ENCODE data around the gene PLEKHG3. TPM values are rescaled to one million over a fixed set of nuclear protein-coding genes. Genes with fewer than 3 reads are reported as not detected.
A peak's percentile ranks its signal among the peaks of the same experiment; 100 is the strongest.

PLEKHG3 gene
- total and polyA plus RNA-seq, 2 of the 4 experiments (the other 2 are of a cell fraction), result 8.2 to 8.4 TPM

DNA sequence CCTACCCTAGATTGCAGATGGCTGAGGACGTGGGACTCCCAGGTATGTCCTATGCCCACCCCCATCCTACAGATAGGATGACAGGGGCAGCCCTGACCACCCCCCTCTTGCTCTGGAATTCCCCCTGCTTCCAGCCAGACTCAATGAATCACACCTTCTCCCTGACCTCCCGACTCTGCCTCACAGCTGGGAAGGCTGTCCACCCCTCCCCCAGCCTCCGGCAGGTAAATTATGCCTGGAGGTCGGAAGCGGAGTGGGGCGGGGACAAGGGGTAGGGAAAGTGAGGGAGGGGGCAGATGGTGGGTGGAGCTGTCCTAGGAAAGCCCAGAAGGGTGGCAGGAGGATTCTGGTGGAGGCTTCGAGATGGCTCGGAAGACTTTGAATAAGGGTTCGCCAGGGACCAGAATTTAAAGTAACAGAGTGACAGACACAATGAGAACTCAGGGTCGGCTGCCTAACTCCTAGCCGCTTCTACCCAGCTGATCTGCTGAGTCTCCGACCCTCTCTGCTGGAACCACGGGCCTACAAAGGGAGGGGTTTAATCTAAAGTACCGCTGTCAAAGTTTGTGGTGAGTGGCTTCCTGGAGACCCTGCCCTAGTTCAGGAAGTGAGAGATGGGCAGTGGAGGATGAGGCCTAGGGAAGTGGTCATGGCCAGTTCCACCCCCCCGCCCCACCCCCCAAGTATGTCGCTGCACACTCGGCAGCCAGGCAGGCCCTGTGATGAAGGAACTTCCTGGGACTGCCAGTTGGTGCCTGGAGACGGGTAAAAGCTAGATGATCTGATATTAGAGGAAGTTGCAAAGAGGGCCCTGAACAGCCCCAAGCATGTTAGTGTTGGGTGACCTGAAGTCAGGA lies 4.2 kb downstream of the PLEKHG3 start:
- CTCF ChIA-PET, result no interaction called here

More for the DNA sequence above, 4.2 kb downstream of the PLEKHG3 start:
- no peak overlapping the region for H2AK9ac ChIP-seq (replicated peaks; ENCODE audit: low read depth, low read length, poor library complexity)
- H2BK5ac ChIP-seq (ENCODE audit: low read depth, low read length, poor library complexity, severe bottlenecking), result no peak overlapping the region
- BruUV-seq (replicated peaks), result no TSS peak
- no peak overlapping the region for H2AFZ ChIP-seq (replicated peaks; ENCODE audit: low read length, poor library complexity)
- no peak overlapping the region for H3K4me2 ChIP-seq (ENCODE audit: low read depth, low read length)
- no peaks in the 10 kb centered on the region; the same call in 1 of the 2 replicates for H3K9me3 ChIP-seq (ENCODE audit: control insufficient read depth, insufficient read depth, low read length)
- TF ChIP-seq MAZ (IDR thresholded peaks at IDR 0.05; ENCODE audit: borderline replicate concordance, low read depth, low read length) (peak; percentile 10; the same call in 1 of the 2 replicates), SMC3 (IDR thresholded peaks at IDR 0.05; ENCODE audit: low read depth, low read length) (no peak), FOS (IDR thresholded peaks at IDR 0.05; ENCODE audit: low read depth, low read length) (0 out of 2 replicates have a peak, but pooled peaks have one; percentile 25), RCOR1 (IDR thresholded peaks at IDR 0.05; ENCODE audit: insufficient replicate concordance, low read length) (peak; percentile 41), CHD1 (IDR thresholded peaks at IDR 0.05; ENCODE audit: low read depth, low read length) (no peak), CEBPB (IDR thresholded peaks at IDR 0.05; ENCODE audit: low read depth, low read length) (no peak)
- peaks cover 11% of the 10 kb centered on the region for H3K9me1 ChIP-seq (ENCODE audit: insufficient read depth, low read length)
- no peak overlapping the region for H3K27ac ChIP-seq (ENCODE audit: insufficient read depth, low read length)
- H4K8ac ChIP-seq (ENCODE audit: low read depth in 2 of 2, low read length in 2 of 2), result no peak overlapping the region
- H4K5ac ChIP-seq (ENCODE audit: low read depth, low read length), result no peak overlapping the region
- H3K4ac ChIP-seq (ENCODE audit: low read depth, low read length), result no peak overlapping the region
- DNase-seq, result peak; percentile 44
- peaks cover 8 to 45% of the 10 kb centered on the region in 2 experiments; a peak in 3 of 4 replicates for H3K79me1 ChIP-seq (ENCODE audit: low read depth in 1 of 2, low read length in 2 of 2)
- H3K36me3 ChIP-seq (ENCODE audit: control insufficient read depth, insufficient read depth, low read length), result no peaks in the 10 kb centered on the region
- peaks cover 5% of the 10 kb centered on the region for H3K27me3 ChIP-seq (ENCODE audit: control insufficient read depth, insufficient read depth, low read length)
- H3K18ac ChIP-seq (ENCODE audit: low read depth, low read length), result no peak overlapping the region
- H2BK20ac ChIP-seq (ENCODE audit: low read depth, low read length), result no peak overlapping the region
- H2BK120ac ChIP-seq (ENCODE audit: low read depth, low read length), result no peak overlapping the region
- in situ Hi-C loops (cut with MboI; ENCODE audit: low sequenced_read_pairs) (no loop called here), dilution Hi-C loops (cut with HindIII; ENCODE audit: low sequenced_read_pairs, unreplicated experiment) (no loop called here), intact Hi-C loops (cut with micrococcal nuclease) (no loop called here)
- H2BK15ac ChIP-seq (ENCODE audit: low read depth, low read length), result no peak overlapping the region
- no peak overlapping the region for H3K23ac ChIP-seq (ENCODE audit: low read depth, low read length)
- POLR2A ChIA-PET (ENCODE audit: unreplicated experiment), result no interaction called here
- H3K9ac ChIP-seq (ENCODE audit: low read depth, low read length), result no peak overlapping the region
- H3K4me1 ChIP-seq (ENCODE audit: control insufficient read depth, insufficient read depth, low read length), result peaks cover 13% of the 10 kb centered on the region; the same call in 1 of the 2 replicates
- 63% methylated on average over 6 of the region's 18 CpGs; no CpG with 5 or more reads in 1 of the 2 experiments for WGBS, 2 experiments (ENCODE audit: extremely low coverage in 2 of 2, insufficient read length in 1 of 2)
- no peak overlapping the region for H3K4me3 ChIP-seq (ENCODE audit: insufficient read depth, low read depth, low read length)
- H3K14ac ChIP-seq (replicated peaks; ENCODE audit: low read depth, low read length), result no peak overlapping the region
- H2AK5ac ChIP-seq (ENCODE audit: low read depth, low read length), result 0 out of 2 replicates have a peak overlapping the region, but pooled peaks have one; percentile 0
- peaks cover 26% of the 10 kb centered on the region for H4K20me1 ChIP-seq (ENCODE audit: insufficient read depth, low read length)
- no peak for ATAC-seq (ENCODE audit: low read depth)
- H4K91ac ChIP-seq (ENCODE audit: insufficient read depth, low read depth, low read length), result no peak overlapping the region
- H3K56ac ChIP-seq (ENCODE audit: extremely low read depth, insufficient read depth, low read length), result no peak overlapping the region
